ENCODE data around the gene POGLUT2.

The POGLUT2 gene

DNA sequence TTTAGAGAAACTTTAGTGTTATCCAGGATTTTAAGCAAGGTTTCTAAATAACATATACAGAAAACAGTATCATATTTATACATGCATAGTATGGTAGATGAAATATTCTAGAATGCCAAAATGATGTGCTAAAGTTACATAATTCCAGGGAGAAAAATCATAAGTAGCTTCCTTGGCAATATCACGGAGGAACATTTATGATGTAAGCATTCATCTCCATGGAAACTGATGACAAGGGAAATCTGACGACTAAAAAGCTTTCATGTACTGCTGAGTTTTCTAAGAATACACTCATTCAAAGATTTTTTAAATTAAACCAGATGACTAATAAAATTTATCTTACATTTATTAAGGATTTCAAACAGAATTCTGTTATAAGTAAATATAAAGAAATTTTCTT lies 29.9 kb downstream of the POGLUT2 start:
- no peak for DNase-seq (ENCODE audit: low spot score)

DNA sequence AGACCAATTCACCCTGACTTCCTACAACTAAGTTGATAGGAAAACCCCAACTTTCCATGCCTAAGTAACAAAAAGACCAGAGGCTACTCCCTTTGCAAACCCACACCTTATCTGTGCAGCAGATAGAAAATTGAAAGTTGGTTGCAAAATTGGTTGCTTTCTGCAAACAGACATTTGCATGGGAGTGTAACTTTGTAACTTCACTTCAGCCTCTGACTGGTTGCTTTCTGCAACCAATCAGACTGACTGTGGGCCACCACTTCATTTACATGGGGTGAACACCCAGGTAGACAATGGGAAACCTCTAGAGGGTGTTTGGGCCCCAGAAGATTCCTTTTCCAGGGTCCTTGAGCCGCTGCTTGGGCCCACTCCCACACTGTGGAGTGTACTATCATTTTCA lies 35.0 kb downstream of the POGLUT2 start:
- no peak for DNase-seq (ENCODE audit: low spot score)

DNA sequence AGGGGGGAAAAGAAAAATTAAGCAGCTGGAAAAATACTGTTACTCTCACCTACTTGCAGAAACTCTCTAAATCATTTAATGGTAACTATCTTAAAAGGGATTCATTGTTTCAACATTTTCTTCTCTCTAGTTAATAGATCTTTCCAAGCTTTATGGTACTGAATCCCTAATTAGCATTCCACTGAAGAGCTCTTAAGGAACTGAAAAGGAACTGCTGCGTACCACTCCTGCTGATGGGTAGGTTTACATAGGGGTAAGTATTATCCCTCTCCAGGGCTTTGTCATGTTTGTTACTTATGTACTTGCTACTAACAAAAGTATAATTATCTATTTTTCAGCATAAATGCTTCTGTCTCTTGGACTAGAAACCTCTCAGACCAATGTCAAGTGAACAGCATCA lies 37.7 kb downstream of the POGLUT2 start:
- DNase-seq (ENCODE audit: low spot score) = no peak

DNA sequence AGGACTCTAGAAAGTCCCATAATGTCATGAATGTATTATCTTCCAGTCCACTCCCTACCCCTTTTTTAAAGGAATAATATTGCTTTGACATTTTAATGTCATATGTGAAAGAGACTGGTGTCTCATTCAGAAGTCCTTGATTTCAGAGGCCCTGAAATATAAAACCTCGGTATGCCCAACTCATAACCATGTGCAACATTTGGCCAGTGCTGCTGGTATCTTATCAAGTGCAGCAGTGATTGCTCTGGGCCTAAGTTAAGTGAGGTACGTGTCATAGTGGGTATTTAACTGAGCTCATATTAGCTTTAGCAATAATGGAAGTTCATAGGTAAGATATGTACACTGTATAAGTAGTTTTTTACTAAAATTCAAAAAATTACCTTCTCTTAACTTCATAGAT lies 39.9 kb downstream of the POGLUT2 start:
- no peak for DNase-seq (ENCODE audit: low spot score)

DNA sequence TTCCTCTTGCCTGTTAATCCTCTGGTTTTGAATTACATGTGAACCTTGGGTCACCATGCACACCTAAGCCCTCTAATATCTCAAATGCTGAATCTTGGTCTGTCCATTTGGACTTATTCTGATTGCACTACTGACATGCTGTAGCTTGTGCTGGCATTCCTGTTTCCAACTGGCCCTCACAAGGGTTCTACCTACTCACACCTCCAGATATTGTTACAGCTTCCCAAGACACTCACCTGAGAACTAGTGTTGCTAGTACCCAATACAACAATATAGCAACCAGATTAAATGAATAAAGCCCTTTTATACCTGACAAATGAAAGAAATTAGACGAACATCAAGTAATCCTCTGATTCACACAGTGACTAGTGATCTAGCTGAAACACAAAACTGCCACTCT lies 41.8 kb downstream of the POGLUT2 start:
- DNase-seq (ENCODE audit: low spot score) = no peak

DNA sequence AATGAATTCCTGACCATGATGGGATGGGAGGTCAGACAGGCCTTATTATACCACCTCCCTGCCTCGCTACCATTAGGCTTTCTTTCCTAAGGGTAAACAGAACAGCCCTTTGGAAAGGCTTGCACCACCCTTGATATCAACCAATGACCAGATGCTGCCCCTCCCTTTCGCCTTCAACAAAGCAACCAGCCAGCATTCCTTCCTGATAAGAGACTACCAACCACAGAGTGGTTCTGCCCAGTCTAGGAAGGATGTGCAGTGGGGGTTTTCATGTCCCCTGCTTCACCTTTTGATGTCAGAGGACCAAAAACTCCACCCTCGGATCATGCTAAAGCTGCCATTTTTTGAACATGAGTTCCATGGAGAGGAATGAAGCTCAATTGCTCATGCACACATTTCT lies 46.9 kb downstream of the POGLUT2 start:
- no peak for DNase-seq (ENCODE audit: low spot score)

DNA sequence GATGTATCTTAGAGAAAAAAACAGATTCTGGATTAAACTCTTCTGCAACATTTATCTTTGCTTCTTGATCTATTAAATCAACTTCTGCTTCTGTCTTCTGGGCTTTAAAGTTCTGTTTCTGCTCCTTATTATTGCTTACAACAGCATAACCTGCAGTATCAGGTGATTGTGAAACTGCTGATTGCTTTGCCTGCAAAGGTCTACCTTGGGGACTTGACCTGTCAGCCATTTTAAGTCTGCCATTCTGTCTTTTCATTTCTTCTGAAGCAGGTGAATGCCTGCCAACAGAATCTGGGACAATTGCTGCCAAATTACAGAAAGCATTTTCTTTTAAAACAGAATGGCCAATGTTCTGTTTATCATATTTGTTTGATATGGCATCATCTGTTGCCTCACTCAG lies 56.3 kb downstream of the POGLUT2 start:
- DNase-seq (ENCODE audit: low spot score) = no peak

DNA sequence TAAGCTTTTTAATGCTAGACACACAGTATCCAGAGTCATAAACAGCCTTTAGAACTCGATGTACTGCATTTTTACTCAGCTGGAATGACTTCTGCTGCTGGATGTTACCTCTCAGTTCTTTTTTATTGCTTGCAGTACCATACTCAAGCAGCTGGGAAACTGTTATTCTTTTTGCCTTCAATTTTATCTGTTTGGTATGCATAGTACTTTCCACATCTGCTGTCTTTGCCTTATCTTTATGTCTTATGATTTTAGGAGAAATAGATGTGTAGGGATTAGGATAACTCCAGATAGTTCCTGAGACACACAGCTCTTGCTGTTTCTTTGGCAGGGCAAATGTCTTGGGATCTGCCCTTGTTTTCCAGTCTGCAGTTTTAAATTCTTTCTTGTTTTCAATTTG lies 56.7 kb downstream of the POGLUT2 start:
- DNase-seq (ENCODE audit: low spot score) = no peak
